HepG2 (cell line): ENCODE measurements around the gene SF3B6. TPM values are rescaled to one million over a fixed set of nuclear protein-coding genes. Genes with fewer than 3 reads are reported as not detected.

Experiments
- KAT7 ChIP-seq: IDR thresholded peaks from 2 replicates; pipeline ENCODE4 v1.6.1; 2018; ENCODE audit warnings: borderline replicate concordance, missing compliant biosample characterization
- KLF15 ChIP-seq: sonication (generic); formaldehyde crosslinking; IDR thresholded peaks from 2 replicates; pipeline ENCODE4 v1.8.1; 2023; ENCODE audit warnings: borderline replicate concordance, mild to moderate bottlenecking, inconsistent platforms, missing genetic modification reagents, mixed read lengths
- ZNF136 ChIP-seq: sonication (generic); formaldehyde crosslinking; IDR thresholded peaks from 2 replicates; pipeline ENCODE4 v1.8.1; 2022; ENCODE audit warnings: low read depth, mild to moderate bottlenecking, moderate library complexity, missing genetic modification reagents
- ZNF383 ChIP-seq: sonication (generic); formaldehyde crosslinking; IDR thresholded peaks from 2 replicates; pipeline ENCODE4 v1.4.0; 2020; ENCODE audit warnings: missing genetic modification reagents, mild to moderate bottlenecking, borderline replicate concordance
- ZNF547 ChIP-seq: sonication (generic); formaldehyde crosslinking; IDR thresholded peaks from 2 replicates; pipeline ENCODE4 v1.5.1; 2020; ENCODE audit warnings: mild to moderate bottlenecking, missing genetic modification reagents
- ZNF572 ChIP-seq: sonication (generic); formaldehyde crosslinking; IDR thresholded peaks from 2 replicates; pipeline ENCODE4 v1.5.1; 2020; ENCODE audit warnings: mild to moderate bottlenecking, missing genetic modification reagents
- polyA plus RNA-seq, 8 experiments: library from polyadenylated mRNA; depleted of rRNA in 3 of 8; stranded (reverse) in 7 of 8; unstranded in 1 of 8; fragments of >200 nt; fragmentation: Illumina TruSeq in 4 of 8; extraction: Trizol in 4 of 8; gene quantifications; 2 replicates each; pipeline versions ENCODE4 v1.2.1 to v1.2.3, GENCODE V29; 2011 to 2016; ENCODE audit warnings: low read depth in 4 of 8, missing spikeins in 1 of 8, mixed read lengths in 1 of 8; ENCODE audit not compliant: insufficient read depth in 1 of 8
- total RNA-seq, 5 experiments: library from RNA; depleted of rRNA; stranded (reverse); fragments of >200 nt; fragmentation: Illumina TruSeq; extraction: Trizol; gene quantifications; 2 replicates each; pipeline ENCODE4 v1.2.3, GENCODE V29; 2016; ENCODE audit warnings: low read depth in 1 of 5
- TF ChIP-seq, protein P1 (sequence below): sonication (generic); formaldehyde crosslinking; conservative IDR thresholded peaks from 2 replicates; pipeline ENCODE4 v1.4.0; 2020; ENCODE audit warnings: mild to moderate bottlenecking, missing genetic modification reagents, moderate library complexity
- TF ChIP-seq, protein P2 (sequence below): sonication (generic); formaldehyde crosslinking; IDR thresholded peaks from 2 replicates; pipeline ENCODE4 v1.5.0; 2020; ENCODE audit warnings: mild to moderate bottlenecking, missing genetic modification reagents
- TF ChIP-seq, protein P3 (sequence below): sonication (generic); formaldehyde crosslinking; IDR thresholded peaks from 2 replicates; pipeline ENCODE4 v1.4.0; 2020; ENCODE audit warnings: mild to moderate bottlenecking, missing genetic modification reagents, borderline replicate concordance
- TF ChIP-seq, protein P4 (sequence below): sonication (generic); formaldehyde crosslinking; IDR thresholded peaks from 2 replicates; pipeline ENCODE4 v1.4.0; 2020; ENCODE audit warnings: low read depth, missing genetic modification reagents

Gene SF3B6
- total and polyA plus RNA-seq, 2 of the 13 experiments (the other 11 are each of a cell fraction or from before 2014, with no cell fraction given) = 177 to 182 TPM

DNA sequence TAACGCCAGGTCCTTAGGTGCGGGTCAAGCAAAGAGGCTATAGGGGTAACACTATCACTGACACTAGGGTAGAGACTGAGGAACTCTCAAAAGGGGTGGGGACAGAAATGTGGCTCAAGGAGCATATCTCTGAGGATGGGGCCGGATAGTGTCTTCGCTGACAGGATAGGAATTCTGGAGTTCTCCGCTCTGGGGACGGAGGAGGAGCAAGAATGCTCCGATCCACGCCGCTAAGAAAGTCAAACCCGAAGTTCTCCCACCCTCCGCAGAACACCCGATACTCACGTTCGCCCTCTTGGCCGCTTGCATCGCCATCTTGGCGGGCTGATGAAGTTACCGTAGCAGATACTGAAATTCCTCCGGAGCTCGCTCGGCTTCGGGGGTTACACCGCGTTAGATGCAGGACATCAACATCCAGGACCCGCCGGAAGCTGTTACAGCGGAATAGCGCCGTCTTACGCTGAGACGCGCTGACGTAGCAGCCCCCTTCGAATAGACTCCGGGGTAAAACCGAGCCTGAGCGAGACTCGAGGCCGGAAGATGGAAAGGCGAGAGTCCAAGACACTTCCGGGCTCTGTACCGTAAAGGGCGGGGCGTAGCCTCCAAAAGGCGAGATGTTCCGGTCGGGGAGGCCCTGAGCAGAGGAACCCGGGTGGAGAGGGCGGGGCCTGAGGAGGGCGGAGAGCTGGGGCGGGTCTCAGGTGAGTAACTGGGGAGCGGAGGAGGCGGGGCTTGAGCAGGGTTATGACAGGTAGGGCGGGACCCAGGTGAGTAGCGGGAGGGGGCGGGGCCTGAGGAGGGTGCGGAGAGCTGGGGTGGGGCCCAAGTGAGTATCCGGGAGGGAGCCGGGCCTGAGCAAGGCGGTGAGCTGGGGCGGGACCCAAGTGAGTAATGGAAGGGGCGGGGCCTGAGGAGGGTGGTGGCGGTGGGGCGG, at the start of gene SF3B6 (continued):
- TF ChIP-seq, protein P1, sequence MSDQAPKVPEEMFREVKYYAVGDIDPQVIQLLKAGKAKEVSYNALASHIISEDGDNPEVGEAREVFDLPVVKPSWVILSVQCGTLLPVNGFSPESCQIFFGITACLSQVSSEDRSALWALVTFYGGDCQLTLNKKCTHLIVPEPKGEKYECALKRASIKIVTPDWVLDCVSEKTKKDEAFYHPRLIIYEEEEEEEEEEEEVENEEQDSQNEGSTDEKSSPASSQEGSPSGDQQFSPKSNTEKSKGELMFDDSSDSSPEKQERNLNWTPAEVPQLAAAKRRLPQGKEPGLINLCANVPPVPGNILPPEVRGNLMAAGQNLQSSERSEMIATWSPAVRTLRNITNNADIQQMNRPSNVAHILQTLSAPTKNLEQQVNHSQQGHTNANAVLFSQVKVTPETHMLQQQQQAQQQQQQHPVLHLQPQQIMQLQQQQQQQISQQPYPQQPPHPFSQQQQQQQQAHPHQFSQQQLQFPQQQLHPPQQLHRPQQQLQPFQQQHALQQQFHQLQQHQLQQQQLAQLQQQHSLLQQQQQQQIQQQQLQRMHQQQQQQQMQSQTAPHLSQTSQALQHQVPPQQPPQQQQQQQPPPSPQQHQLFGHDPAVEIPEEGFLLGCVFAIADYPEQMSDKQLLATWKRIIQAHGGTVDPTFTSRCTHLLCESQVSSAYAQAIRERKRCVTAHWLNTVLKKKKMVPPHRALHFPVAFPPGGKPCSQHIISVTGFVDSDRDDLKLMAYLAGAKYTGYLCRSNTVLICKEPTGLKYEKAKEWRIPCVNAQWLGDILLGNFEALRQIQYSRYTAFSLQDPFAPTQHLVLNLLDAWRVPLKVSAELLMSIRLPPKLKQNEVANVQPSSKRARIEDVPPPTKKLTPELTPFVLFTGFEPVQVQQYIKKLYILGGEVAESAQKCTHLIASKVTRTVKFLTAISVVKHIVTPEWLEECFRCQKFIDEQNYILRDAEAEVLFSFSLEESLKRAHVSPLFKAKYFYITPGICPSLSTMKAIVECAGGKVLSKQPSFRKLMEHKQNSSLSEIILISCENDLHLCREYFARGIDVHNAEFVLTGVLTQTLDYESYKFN (CRISPR knock-in tag) = peak; percentile 83
- TF ChIP-seq ZNF547 (CRISPR knock-in tag) (peak; percentile 82; the same call in 1 of the 2 replicates), KLF15 (CRISPR knock-in tag) (peak; percentile 44; the same call in 1 of the 2 replicates), KAT7 (peak; percentile 95), ZNF383 (CRISPR knock-in tag) (0 out of 2 replicates have a peak, but pooled peaks have one; percentile 70), ZNF572 (no peak), ZNF136 (CRISPR knock-in tag) (peak; percentile 92; the same call in 1 of the 2 replicates)
- TF ChIP-seq, protein P2, sequence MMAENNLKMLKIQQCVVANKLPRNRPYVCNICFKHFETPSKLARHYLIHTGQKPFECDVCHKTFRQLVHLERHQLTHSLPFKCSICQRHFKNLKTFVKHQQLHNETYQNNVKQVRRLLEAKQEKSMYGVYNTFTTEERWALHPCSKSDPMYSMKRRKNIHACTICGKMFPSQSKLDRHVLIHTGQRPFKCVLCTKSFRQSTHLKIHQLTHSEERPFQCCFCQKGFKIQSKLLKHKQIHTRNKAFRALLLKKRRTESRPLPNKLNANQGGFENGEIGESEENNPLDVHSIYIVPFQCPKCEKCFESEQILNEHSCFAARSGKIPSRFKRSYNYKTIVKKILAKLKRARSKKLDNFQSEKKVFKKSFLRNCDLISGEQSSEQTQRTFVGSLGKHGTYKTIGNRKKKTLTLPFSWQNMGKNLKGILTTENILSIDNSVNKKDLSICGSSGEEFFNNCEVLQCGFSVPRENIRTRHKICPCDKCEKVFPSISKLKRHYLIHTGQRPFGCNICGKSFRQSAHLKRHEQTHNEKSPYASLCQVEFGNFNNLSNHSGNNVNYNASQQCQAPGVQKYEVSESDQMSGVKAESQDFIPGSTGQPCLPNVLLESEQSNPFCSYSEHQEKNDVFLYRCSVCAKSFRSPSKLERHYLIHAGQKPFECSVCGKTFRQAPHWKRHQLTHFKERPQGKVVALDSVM = peak; percentile 98
- TF ChIP-seq, protein P3, sequence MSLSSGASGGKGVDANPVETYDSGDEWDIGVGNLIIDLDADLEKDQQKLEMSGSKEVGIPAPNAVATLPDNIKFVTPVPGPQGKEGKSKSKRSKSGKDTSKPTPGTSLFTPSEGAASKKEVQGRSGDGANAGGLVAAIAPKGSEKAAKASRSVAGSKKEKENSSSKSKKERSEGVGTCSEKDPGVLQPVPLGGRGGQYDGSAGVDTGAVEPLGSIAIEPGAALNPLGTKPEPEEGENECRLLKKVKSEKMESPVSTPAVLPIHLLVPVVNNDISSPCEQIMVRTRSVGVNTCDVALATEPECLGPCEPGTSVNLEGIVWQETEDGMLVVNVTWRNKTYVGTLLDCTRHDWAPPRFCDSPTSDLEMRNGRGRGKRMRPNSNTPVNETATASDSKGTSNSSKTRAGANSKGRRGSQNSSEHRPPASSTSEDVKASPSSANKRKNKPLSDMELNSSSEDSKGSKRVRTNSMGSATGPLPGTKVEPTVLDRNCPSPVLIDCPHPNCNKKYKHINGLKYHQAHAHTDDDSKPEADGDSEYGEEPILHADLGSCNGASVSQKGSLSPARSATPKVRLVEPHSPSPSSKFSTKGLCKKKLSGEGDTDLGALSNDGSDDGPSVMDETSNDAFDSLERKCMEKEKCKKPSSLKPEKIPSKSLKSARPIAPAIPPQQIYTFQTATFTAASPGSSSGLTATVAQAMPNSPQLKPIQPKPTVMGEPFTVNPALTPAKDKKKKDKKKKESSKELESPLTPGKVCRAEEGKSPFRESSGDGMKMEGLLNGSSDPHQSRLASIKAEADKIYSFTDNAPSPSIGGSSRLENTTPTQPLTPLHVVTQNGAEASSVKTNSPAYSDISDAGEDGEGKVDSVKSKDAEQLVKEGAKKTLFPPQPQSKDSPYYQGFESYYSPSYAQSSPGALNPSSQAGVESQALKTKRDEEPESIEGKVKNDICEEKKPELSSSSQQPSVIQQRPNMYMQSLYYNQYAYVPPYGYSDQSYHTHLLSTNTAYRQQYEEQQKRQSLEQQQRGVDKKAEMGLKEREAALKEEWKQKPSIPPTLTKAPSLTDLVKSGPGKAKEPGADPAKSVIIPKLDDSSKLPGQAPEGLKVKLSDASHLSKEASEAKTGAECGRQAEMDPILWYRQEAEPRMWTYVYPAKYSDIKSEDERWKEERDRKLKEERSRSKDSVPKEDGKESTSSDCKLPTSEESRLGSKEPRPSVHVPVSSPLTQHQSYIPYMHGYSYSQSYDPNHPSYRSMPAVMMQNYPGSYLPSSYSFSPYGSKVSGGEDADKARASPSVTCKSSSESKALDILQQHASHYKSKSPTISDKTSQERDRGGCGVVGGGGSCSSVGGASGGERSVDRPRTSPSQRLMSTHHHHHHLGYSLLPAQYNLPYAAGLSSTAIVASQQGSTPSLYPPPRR (CRISPR knock-in tag) = no peak
- TF ChIP-seq, protein P4, sequence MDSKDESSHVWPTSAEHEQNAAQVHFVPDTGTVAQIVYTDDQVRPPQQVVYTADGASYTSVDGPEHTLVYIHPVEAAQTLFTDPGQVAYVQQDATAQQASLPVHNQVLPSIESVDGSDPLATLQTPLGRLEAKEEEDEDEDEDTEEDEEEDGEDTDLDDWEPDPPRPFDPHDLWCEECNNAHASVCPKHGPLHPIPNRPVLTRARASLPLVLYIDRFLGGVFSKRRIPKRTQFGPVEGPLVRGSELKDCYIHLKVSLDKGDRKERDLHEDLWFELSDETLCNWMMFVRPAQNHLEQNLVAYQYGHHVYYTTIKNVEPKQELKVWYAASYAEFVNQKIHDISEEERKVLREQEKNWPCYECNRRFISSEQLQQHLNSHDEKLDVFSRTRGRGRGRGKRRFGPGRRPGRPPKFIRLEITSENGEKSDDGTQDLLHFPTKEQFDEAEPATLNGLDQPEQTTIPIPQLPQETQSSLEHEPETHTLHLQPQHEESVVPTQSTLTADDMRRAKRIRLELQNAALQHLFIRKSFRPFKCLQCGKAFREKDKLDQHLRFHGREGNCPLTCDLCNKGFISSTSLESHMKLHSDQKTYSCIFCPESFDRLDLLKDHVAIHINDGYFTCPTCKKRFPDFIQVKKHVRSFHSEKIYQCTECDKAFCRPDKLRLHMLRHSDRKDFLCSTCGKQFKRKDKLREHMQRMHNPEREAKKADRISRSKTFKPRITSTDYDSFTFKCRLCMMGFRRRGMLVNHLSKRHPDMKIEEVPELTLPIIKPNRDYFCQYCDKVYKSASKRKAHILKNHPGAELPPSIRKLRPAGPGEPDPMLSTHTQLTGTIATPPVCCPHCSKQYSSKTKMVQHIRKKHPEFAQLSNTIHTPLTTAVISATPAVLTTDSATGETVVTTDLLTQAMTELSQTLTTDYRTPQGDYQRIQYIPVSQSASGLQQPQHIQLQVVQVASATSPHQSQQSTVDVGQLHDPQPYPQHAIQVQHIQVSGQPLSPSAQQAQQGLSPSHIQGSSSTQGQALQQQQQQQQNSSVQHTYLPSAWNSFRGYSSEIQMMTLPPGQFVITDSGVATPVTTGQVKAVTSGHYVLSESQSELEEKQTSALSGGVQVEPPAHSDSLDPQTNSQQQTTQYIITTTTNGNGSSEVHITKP (CRISPR knock-in tag) = peak; percentile 90
